Gastrocnemius medialis (tissue), 4 donors: ENCODE measurements around the gene HNF1A. TPM values are rescaled to one million over a fixed set of nuclear protein-coding genes. Genes with fewer than 3 reads are reported as not detected.

Source experiments
- ATAC-seq, 2 donors: fragments of 150-250 bp; one replicate each; pipeline ENCODE4 v1.9.1; 2016
- DNase-seq, 2 donors: peaks; one replicate each; pipeline ENCODE4 v3.0.0-alpha.2; 2019
- H3K27ac ChIP-seq, 4 donors: fragments of 200-600 bp; sonication (generic); 1 replicate in 1 of 4; 2 replicates in 3 of 4; pipeline ENCODE4 v1.5.1; 2016 to 2018; ENCODE audit warnings: mild to moderate bottlenecking in 2 of 4, moderate library complexity in 1 of 4
- H3K27me3 ChIP-seq, 3 donors: fragments of 200-600 bp; sonication (generic) in 2 of 3; 1 replicate in 1 of 3; 2 replicates in 2 of 3; pipeline versions ENCODE4 v1.5.1 to v1.6.0; 2016 to 2019; ENCODE audit warnings: mild to moderate bottlenecking in 1 of 3, moderate library complexity in 1 of 3
- H3K36me3 ChIP-seq, 2 donors: fragments of 200-600 bp; sonication (generic) in 1 of 2; one replicate each; pipeline ENCODE4 v1.5.1; 2017 to 2018
- H3K4me1 ChIP-seq, 2 donors: fragments of 200-600 bp; sonication (generic) in 1 of 2; one replicate each; pipeline ENCODE4 v1.5.1; 2016 to 2017; ENCODE audit warnings: mild to moderate bottlenecking in 2 of 2
- H3K4me3 ChIP-seq, 4 donors: fragments of 200-600 bp; sonication (generic) in 3 of 4; 1 replicate in 1 of 4; 2 replicates in 3 of 4; pipeline ENCODE4 v1.5.1; 2016 to 2019; ENCODE audit warnings: mild to moderate bottlenecking in 2 of 4
- H3K9me3 ChIP-seq, 3 donors: fragments of 200-600 bp; sonication (generic) in 2 of 3; 1 replicate in 1 of 3; 2 replicates in 2 of 3; pipeline ENCODE4 v1.5.1; 2016 to 2019
- CTCF ChIP-seq, 5 experiments: fragments of 450-650 bp in 3 of 5; fragments of 200-600 bp in 2 of 5; sonication (generic) in 2 of 5; IDR thresholded peaks in 4 of 5; conservative IDR thresholded peaks in 1 of 5; 1 replicate in 4 of 5; 2 replicates in 1 of 5; pipeline ENCODE4 v1.5.1; 2016 to 2019; ENCODE audit warnings: antibody characterized with exemption in 5 of 5, mild to moderate bottlenecking in 3 of 5, moderate library complexity in 3 of 5
- POLR2A ChIP-seq, 2 donors: fragments of 450-650 bp; IDR thresholded peaks; one replicate each; pipeline ENCODE4 v1.6.1; 2017; ENCODE audit warnings: antibody characterized with exemption in 2 of 2, mild to moderate bottlenecking in 2 of 2, moderate library complexity in 2 of 2
- in situ Hi-C, 4 donors: fragments of 200-750 bp; cut with MboI; loops; one replicate each; pipeline versions ENCODE4 v1.15.0 to v1.8.0; 2017; ENCODE audit warnings: low sequenced_read_pairs in 4 of 4
- intact Hi-C: fragments of 100-400 bp; cut with DNase I; formaldehyde crosslinking; loops from one replicate; pipeline ENCODE4 v1.15.1; 2023; ENCODE audit warnings: low total_unique reads
- total RNA-seq, 4 donors: library from RNA; depleted of rRNA; stranded (reverse); fragments of >200 nt; gene quantifications; one replicate each; pipeline versions ENCODE4 v1.1.0 to v1.2.3, GENCODE V29; 2016

Gene HNF1A
- under 1 TPM in 2 of 4 donors, not detected in 2; 0.07 to 0.10 TPM for total RNA-seq

- no peak for TF ChIP-seq CTCF (IDR thresholded peaks at IDR 0.05 in 4 of 5, conservative IDR thresholded peaks at IDR 0.05 in 1 of 5)
- no peak for TF ChIP-seq POLR2A (IDR thresholded peaks at IDR 0.05)
- no peaks in the 10 kb centered on the region for H3K9me3 ChIP-seq
- no peaks in the 10 kb centered on the region for H3K27me3 ChIP-seq
- no peaks in the 10 kb centered on the region for H3K4me1 ChIP-seq
- ATAC-seq (no peak), DNase-seq (no peak)
- in situ Hi-C loops, result loop anchor here in 3 of 4 donors (10.0 kb wide), 2 partner anchors 264 to 334 kb away; partner anchors contain the start of genes CABP1 (in 2 of the 3) and UNC119B (in 1 of the 3)
- no peaks in the 10 kb centered on the region for H3K36me3 ChIP-seq
- no peak within 1 kb of the TSS for H3K27ac ChIP-seq
- intact Hi-C loops, result loop anchor here (10.0 kb wide), 1 partner anchor 264 kb away; the partner anchor contains the start of gene UNC119B
- no peak within 1 kb of the TSS for H3K4me3 ChIP-seq
Observed at GRCh38 chr12:120978296-120979219, at the start of gene HNF1A. TSS of gene HNF1A (plus strand) at chr12:120978543. CDS start at chr12:120978769, 226 bp downstream.

- no peak for TF ChIP-seq CTCF (IDR thresholded peaks at IDR 0.05 in 4 of 5, conservative IDR thresholded peaks at IDR 0.05 in 1 of 5)
- no peak for TF ChIP-seq POLR2A (IDR thresholded peaks at IDR 0.05)
Observed at GRCh38 chr12:120928864-120929652, 49.3 kb upstream of the HNF1A start.

GRCh38 chr12:120930032-120930431, 48.3 kb upstream of the HNF1A start:
- intact Hi-C loops (no loop called here), in situ Hi-C loops (no loop called here)
- Histone ChIP-seq H3K4me1 (no peaks in the 10 kb centered on the region), H3K9me3 (no peaks in the 10 kb centered on the region), H3K4me3 (no peak overlapping the region), H3K27ac (no peak overlapping the region), H3K27me3 (no peaks in the 10 kb centered on the region), H3K36me3 (no peaks in the 10 kb centered on the region)
- TF ChIP-seq POLR2A (IDR thresholded peaks at IDR 0.05) (no peak), CTCF (IDR thresholded peaks at IDR 0.05 in 4 of 5, conservative IDR thresholded peaks at IDR 0.05 in 1 of 5) (no peak)
- no peak for DNase-seq
- no peak for ATAC-seq

More at GRCh38 chr12:120928864-120929652, 49.3 kb upstream of the HNF1A start:
- intact Hi-C loops, result no loop called here
- no peak overlapping the region for H3K4me3 ChIP-seq
- ATAC-seq (no peak), DNase-seq (no peak)
- H3K36me3 ChIP-seq, result no peaks in the 10 kb centered on the region
- in situ Hi-C loops, result no loop called here
- no peaks in the 10 kb centered on the region for H3K4me1 ChIP-seq
- no peaks in the 10 kb centered on the region for H3K9me3 ChIP-seq
- no peaks in the 10 kb centered on the region for H3K27me3 ChIP-seq
- no peak overlapping the region for H3K27ac ChIP-seq

DNA sequence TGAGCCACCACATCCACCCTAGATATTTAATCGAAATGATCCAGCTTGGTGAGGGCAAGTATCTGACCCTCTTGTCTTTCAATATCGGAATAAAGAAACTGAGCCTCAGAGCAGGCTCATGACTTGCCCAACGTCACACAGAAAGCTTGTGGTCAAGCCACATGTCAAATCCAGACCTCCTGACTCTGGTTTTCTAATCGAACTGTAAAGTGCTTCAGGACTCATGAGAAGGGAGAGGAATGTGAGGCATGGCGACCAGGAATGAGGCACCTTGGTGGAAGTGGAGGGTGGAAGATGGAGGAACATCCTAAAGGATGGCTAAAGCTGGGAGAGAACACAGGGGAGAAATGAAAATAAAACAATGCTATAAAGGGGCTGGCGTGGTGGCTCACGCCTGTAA, 46.3 kb upstream of the HNF1A start:
- no peaks in the 10 kb centered on the region for H3K36me3 ChIP-seq
- no peaks in the 10 kb centered on the region for H3K9me3 ChIP-seq
- intact Hi-C loops (no loop called here), in situ Hi-C loops (no loop called here)
- H3K4me3 ChIP-seq, result no peak overlapping the region
- no peaks in the 10 kb centered on the region for H3K27me3 ChIP-seq
- no peak for ATAC-seq
- DNase-seq, result no peak
- no peak overlapping the region for H3K27ac ChIP-seq
- no peaks in the 10 kb centered on the region for H3K4me1 ChIP-seq
- TF ChIP-seq CTCF (IDR thresholded peaks at IDR 0.05 in 4 of 5, conservative IDR thresholded peaks at IDR 0.05 in 1 of 5) (no peak), POLR2A (IDR thresholded peaks at IDR 0.05) (no peak)
